Measurements from ENCODE around the gene PHB1. TPM values are rescaled to one million over a fixed set of nuclear protein-coding genes. Genes with fewer than 3 reads are reported as not detected.

Gene PHB1
- total and polyA plus RNA-seq, 2 experiments from 2014 or later = 194 to 211 TPM

- TF ChIP-seq, protein P1, sequence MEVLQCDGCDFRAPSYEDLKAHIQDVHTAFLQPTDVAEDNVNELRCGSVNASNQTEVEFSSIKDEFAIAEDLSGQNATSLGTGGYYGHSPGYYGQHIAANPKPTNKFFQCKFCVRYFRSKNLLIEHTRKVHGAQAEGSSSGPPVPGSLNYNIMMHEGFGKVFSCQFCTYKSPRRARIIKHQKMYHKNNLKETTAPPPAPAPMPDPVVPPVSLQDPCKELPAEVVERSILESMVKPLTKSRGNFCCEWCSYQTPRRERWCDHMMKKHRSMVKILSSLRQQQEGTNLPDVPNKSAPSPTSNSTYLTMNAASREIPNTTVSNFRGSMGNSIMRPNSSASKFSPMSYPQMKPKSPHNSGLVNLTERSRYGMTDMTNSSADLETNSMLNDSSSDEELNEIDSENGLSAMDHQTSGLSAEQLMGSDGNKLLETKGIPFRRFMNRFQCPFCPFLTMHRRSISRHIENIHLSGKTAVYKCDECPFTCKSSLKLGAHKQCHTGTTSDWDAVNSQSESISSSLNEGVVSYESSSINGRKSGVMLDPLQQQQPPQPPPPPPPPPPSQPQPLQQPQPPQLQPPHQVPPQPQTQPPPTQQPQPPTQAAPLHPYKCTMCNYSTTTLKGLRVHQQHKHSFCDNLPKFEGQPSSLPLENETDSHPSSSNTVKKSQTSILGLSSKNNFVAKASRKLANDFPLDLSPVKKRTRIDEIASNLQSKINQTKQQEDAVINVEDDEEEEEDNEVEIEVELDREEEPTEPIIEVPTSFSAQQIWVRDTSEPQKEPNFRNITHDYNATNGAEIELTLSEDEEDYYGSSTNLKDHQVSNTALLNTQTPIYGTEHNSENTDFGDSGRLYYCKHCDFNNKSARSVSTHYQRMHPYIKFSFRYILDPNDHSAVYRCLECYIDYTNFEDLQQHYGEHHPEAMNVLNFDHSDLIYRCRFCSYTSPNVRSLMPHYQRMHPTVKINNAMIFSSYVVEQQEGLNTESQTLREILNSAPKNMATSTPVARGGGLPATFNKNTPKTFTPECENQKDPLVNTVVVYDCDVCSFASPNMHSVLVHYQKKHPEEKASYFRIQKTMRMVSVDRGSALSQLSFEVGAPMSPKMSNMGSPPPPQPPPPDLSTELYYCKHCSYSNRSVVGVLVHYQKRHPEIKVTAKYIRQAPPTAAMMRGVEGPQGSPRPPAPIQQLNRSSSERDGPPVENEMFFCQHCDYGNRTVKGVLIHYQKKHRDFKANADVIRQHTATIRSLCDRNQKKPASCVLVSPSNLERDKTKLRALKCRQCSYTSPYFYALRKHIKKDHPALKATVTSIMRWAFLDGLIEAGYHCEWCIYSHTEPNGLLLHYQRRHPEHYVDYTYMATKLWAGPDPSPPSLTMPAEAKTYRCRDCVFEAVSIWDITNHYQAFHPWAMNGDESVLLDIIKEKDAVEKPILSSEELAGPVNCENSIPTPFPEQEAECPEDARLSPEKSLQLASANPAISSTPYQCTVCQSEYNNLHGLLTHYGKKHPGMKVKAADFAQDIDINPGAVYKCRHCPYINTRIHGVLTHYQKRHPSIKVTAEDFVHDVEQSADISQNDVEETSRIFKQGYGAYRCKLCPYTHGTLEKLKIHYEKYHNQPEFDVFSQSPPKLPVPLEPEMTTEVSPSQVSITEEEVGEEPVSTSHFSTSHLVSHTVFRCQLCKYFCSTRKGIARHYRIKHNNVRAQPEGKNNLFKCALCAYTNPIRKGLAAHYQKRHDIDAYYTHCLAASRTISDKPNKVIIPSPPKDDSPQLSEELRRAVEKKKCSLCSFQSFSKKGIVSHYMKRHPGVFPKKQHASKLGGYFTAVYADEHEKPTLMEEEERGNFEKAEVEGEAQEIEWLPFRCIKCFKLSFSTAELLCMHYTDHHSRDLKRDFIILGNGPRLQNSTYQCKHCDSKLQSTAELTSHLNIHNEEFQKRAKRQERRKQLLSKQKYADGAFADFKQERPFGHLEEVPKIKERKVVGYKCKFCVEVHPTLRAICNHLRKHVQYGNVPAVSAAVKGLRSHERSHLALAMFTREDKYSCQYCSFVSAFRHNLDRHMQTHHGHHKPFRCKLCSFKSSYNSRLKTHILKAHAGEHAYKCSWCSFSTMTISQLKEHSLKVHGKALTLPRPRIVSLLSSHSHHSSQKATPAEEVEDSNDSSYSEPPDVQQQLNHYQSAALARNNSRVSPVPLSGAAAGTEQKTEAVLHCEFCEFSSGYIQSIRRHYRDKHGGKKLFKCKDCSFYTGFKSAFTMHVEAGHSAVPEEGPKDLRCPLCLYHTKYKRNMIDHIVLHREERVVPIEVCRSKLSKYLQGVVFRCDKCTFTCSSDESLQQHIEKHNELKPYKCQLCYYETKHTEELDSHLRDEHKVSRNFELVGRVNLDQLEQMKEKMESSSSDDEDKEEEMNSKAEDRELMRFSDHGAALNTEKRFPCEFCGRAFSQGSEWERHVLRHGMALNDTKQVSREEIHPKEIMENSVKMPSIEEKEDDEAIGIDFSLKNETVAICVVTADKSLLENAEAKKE (CRISPR knock-in tag; IDR thresholded peaks at IDR 0.05) = no peak
- no peak for TF ChIP-seq ZNF114 (CRISPR knock-in tag; IDR thresholded peaks at IDR 0.05)
Observed at GRCh38 chr17:49360796-49361128, 53.9 kb downstream of the PHB1 start (continued).

DNA sequence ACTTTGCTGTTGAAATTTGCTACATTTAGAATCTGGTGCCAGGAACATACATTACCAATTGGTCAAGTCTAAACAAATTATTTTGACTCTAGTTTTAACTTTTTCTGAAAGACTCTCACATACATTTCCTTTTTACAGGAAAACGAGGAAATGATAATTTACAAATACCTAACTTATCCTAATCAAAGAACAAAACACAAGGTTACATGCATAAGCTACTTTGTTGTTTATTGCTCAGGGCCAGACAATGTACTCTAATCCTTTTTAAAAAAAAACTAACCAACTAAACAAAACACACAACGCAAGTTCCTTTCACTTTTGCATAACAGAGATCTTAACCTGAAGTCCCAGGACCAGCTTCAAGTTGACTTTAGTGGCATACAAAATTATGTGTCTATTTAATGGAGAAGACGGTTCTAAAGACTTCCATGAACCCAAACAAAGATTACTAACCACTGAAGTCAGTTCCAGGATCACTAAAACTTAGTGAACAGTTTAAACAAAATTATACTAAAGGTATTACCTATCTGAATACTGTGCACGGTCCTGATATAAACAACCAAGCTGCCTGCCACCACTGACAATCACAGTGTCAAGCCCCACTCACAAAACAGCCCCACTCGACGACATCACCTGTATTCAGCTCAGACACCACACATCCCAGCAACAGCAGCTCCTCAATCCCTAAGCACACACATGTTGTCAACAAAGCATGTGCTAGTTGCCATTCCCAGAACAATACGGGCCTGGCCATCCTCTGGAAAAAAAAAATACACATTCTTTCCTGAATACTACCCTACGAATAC lies 54.5 kb downstream of the PHB1 start:
- Histone ChIP-seq H3K9me2 (ENCODE audit: insufficient read depth) (no peaks in the 10 kb centered on the region), H3K4me2 (peak overlapping the region; percentile 91), H3K27ac (ENCODE audit: low read depth) (no peak overlapping the region), H3F3A (replicated peaks; ENCODE audit: low read depth) (no peaks in the 10 kb centered on the region), H2AFZ (no peak overlapping the region), H4K20me1 (replicated peaks; ENCODE audit: insufficient read depth) (peaks cover 12% of the 10 kb centered on the region), H3K27me3 (ENCODE audit: insufficient read depth) (no peaks in the 10 kb centered on the region), H3K79me2 (replicated peaks; ENCODE audit: insufficient read depth) (peaks cover 60% of the 10 kb centered on the region), H3K36me3 (ENCODE audit: insufficient read depth) (no peaks in the 10 kb centered on the region), H3K4me3 (peak overlapping the region; percentile 93), H3K4me1 (ENCODE audit: insufficient read depth) (peaks cover 38% of the 10 kb centered on the region)
- no peaks in the 10 kb centered on the region; the same call in 2 of the 3 replicates for H3K36me3 Mint-ChIP-seq (ENCODE audit: low read depth)
- no peaks in the 10 kb centered on the region for H3K9me3 Mint-ChIP-seq
- no peak for ATAC-seq
- no peak overlapping the region for H3K27ac Mint-ChIP-seq
- no peak for DNase-seq (ENCODE audit: low spot score)
- peaks cover 38% of the 10 kb centered on the region for H3K4me1 Mint-ChIP-seq
- peaks cover 7% of the 10 kb centered on the region for H3K27me3 Mint-ChIP-seq (ENCODE audit: insufficient read depth, low read depth, poor library complexity)
- H3K4me3 Mint-ChIP-seq = peak overlapping the region; percentile 89
- TF ChIP-seq STAT1 (IDR thresholded peaks at IDR 0.05; ENCODE audit: unreplicated experiment) = no peak
- TF ChIP-seq JUNB (IDR thresholded peaks at IDR 0.05; ENCODE audit: unreplicated experiment) = no peak
- no peak for TF ChIP-seq NANOG (IDR thresholded peaks at IDR 0.05; ENCODE audit: borderline replicate concordance)
- TF ChIP-seq EZH2 (IDR thresholded peaks at IDR 0.05; ENCODE audit: low read depth, unreplicated experiment) = no peak
- no peak for TF ChIP-seq ZNF331 (CRISPR knock-in tag; IDR thresholded peaks at IDR 0.05; ENCODE audit: low read depth)
- no peak for TF ChIP-seq ETS1 (IDR thresholded peaks at IDR 0.05)
- TF ChIP-seq, protein P2, sequence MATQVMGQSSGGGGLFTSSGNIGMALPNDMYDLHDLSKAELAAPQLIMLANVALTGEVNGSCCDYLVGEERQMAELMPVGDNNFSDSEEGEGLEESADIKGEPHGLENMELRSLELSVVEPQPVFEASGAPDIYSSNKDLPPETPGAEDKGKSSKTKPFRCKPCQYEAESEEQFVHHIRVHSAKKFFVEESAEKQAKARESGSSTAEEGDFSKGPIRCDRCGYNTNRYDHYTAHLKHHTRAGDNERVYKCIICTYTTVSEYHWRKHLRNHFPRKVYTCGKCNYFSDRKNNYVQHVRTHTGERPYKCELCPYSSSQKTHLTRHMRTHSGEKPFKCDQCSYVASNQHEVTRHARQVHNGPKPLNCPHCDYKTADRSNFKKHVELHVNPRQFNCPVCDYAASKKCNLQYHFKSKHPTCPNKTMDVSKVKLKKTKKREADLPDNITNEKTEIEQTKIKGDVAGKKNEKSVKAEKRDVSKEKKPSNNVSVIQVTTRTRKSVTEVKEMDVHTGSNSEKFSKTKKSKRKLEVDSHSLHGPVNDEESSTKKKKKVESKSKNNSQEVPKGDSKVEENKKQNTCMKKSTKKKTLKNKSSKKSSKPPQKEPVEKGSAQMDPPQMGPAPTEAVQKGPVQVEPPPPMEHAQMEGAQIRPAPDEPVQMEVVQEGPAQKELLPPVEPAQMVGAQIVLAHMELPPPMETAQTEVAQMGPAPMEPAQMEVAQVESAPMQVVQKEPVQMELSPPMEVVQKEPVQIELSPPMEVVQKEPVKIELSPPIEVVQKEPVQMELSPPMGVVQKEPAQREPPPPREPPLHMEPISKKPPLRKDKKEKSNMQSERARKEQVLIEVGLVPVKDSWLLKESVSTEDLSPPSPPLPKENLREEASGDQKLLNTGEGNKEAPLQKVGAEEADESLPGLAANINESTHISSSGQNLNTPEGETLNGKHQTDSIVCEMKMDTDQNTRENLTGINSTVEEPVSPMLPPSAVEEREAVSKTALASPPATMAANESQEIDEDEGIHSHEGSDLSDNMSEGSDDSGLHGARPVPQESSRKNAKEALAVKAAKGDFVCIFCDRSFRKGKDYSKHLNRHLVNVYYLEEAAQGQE (IDR thresholded peaks at IDR 0.05; ENCODE audit: unreplicated experiment) = no peak
- no peak for TF ChIP-seq ZNF114 (CRISPR knock-in tag; IDR thresholded peaks at IDR 0.05)
- TF ChIP-seq, protein P3, sequence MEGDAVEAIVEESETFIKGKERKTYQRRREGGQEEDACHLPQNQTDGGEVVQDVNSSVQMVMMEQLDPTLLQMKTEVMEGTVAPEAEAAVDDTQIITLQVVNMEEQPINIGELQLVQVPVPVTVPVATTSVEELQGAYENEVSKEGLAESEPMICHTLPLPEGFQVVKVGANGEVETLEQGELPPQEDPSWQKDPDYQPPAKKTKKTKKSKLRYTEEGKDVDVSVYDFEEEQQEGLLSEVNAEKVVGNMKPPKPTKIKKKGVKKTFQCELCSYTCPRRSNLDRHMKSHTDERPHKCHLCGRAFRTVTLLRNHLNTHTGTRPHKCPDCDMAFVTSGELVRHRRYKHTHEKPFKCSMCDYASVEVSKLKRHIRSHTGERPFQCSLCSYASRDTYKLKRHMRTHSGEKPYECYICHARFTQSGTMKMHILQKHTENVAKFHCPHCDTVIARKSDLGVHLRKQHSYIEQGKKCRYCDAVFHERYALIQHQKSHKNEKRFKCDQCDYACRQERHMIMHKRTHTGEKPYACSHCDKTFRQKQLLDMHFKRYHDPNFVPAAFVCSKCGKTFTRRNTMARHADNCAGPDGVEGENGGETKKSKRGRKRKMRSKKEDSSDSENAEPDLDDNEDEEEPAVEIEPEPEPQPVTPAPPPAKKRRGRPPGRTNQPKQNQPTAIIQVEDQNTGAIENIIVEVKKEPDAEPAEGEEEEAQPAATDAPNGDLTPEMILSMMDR (conservative IDR thresholded peaks at IDR 0.05; ENCODE audit: low read depth in 2 of 2) = no peak
- TF ChIP-seq CREB1 (CRISPR knock-in tag; IDR thresholded peaks at IDR 0.05; ENCODE audit: low read depth) = no peak
- no peak for TF ChIP-seq POLR2AphosphoS5 (IDR thresholded peaks at IDR 0.05; ENCODE audit: low read depth)

Measured in GM23338 (cell line).